ENCODE measurements around the gene A2M.

The A2M gene

DNA sequence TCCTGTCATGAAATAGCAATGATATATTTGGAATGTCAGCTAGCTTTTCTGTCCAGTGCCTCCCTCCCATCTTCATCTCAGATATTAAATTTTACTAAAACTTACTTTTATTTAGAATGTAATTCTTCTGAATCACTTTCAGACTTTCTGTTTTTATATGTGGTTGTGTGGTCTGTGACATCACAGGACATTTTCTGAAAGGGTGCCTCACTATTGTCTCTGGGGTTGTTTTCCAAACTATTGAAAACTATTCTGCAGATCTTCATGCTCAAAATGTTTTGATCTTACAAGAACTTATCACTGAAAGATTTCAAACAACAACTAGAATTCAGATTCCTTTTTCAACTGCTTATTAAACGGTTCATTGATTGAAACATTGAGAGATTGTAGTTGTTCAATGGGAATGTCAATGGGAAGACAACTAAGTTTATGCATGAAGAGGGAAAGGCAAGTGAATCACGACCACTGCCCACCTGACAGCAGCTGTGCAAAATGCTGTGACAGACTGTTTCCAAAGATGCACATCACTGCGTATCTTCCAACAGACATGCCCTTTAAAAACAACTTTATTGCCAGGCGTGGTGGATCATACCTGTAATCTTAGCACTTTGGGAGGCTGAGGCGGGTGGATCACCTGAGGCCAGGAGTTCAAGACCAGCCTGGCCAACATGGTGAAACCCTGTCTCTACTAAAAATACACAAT lies 75.1 kb downstream of the A2M start:
- no peak for DNase-seq (ENCODE audit: low spot score)
- H3K4me3 ChIP-seq = no peak overlapping the region
- no peak overlapping the region for H3K27ac ChIP-seq
- TF ChIP-seq, protein P1, sequence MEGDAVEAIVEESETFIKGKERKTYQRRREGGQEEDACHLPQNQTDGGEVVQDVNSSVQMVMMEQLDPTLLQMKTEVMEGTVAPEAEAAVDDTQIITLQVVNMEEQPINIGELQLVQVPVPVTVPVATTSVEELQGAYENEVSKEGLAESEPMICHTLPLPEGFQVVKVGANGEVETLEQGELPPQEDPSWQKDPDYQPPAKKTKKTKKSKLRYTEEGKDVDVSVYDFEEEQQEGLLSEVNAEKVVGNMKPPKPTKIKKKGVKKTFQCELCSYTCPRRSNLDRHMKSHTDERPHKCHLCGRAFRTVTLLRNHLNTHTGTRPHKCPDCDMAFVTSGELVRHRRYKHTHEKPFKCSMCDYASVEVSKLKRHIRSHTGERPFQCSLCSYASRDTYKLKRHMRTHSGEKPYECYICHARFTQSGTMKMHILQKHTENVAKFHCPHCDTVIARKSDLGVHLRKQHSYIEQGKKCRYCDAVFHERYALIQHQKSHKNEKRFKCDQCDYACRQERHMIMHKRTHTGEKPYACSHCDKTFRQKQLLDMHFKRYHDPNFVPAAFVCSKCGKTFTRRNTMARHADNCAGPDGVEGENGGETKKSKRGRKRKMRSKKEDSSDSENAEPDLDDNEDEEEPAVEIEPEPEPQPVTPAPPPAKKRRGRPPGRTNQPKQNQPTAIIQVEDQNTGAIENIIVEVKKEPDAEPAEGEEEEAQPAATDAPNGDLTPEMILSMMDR (IDR thresholded peaks at IDR 0.05) = no peak

- TF ChIP-seq, protein P1 (IDR thresholded peaks at IDR 0.05) = no peak
- DNase-seq (ENCODE audit: low spot score) = no peak
Measured at GRCh38 chr12:9039397-9039977, 76.2 kb downstream of the A2M start.

GRCh38 chr12:9037431-9037830 lies 78.3 kb downstream of the A2M start:
- no peak for DNase-seq (ENCODE audit: low spot score)
- Histone ChIP-seq H3K27ac (no peak overlapping the region), H3K4me3 (no peak overlapping the region)
- TF ChIP-seq, protein P1 (IDR thresholded peaks at IDR 0.05) = no peak

More at GRCh38 chr12:9039397-9039977, 76.2 kb downstream of the A2M start:
- H3K4me3 ChIP-seq = no peak overlapping the region
- no peak overlapping the region for H3K27ac ChIP-seq

- H3K4me3 ChIP-seq = no peak overlapping the region
- H3K27ac ChIP-seq = no peak overlapping the region
- TF ChIP-seq, protein P1 (IDR thresholded peaks at IDR 0.05) = no peak
- no peak for DNase-seq (ENCODE audit: low spot score)
Measured at GRCh38 chr12:9036227-9036626, 79.5 kb downstream of the A2M start.

GRCh38 chr12:9034095-9034494 lies 81.6 kb downstream of the A2M start:
- Histone ChIP-seq H3K27ac (no peak overlapping the region), H3K4me3 (no peak overlapping the region)
- TF ChIP-seq, protein P1 (IDR thresholded peaks at IDR 0.05) = no peak
- DNase-seq (ENCODE audit: low spot score) = no peak

DNA sequence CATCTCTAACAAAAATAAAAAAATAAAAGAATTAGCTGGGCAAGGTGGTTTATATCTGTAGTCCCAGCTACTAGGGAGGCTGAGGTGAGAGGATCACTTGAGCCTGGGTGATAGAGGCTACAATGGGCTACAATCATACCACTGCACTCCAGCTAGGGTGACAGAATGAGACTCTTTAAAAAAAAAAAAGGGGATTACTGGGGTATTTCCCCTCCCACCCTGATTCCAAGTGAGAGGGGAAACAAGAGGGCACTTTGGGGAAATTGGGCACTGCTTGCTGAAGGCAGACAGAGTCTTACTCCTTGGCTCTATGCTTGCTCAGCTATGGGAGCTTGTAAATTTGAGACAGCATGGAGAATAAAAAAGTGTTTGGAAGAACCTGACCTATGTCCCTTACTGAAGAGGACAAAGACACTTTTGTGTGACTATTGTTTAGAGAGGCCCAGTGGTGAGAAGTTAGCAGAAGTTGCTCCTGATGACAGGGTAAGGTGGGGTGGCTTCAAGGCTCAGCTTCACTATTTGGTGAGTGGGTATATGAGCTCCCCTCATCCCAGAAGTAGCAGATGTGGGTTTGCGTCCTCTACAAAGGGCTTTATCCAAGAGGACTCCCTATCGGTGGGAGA lies 82.3 kb downstream of the A2M start:
- no peak for DNase-seq (ENCODE audit: low spot score)
- Histone ChIP-seq H3K27ac (no peak overlapping the region), H3K4me3 (no peak overlapping the region)
- TF ChIP-seq, protein P1 (IDR thresholded peaks at IDR 0.05) = no peak
